Stimulated activated CD4-positive, alpha-beta T cell treated with anti-CD3 and anti-CD28 coated beads, Interleukin-15, amount 100 ng/mL, for 1 hour (primary cell): ENCODE data around the gene LEF1.

ENCODE experiments used
- DNase-seq, 2 donors: peaks; one replicate each; pipeline ENCODE4 v3.0.0-alpha.2; 2020; ENCODE audit warnings: low read depth in 1 of 2, low spot score in 1 of 2

Gene LEF1

GRCh38 chr4:108149588-108150380, 18.9 kb downstream of the LEF1 start:
- DNase-seq = no peak

DNA sequence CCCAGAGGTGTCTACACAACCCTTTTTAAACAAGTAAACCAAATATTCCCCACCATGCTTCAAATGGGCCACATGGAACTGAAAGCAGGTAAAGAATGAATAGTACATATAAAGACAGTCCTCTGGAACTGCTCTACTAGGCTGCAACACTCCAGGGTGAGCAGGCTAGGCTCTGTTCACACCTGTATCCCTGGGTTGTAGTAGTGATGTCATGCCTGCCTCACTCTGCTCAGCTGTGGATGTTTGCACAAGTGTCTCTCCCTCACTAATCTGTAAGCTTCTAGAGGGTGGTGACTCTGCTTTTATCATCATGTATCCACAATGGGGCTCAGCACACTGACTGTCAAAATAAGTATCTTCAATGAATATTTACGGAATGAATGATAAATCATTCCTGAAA, 20.4 kb downstream of the LEF1 start:
- no peak for DNase-seq

DNA sequence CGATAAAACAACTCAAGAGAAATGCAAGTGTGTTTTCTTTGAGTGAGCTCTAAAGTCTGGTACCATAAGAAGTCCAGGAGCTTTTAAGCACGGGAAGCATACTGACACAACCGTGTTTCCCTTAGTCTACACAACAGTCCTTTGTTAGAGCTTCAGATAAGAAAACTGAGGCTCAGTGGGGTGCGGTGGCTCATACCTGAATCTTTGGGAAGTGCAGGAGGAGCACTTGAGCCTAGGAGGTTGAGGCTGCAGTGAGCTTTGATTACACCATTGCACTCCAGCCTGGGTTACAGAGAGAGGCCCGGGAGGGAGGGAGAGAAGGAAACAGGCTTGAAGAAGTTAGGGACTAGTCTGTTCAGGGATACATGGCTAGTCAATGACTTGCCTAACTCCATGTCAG, 21.9 kb downstream of the LEF1 start:
- no peak for DNase-seq

DNA sequence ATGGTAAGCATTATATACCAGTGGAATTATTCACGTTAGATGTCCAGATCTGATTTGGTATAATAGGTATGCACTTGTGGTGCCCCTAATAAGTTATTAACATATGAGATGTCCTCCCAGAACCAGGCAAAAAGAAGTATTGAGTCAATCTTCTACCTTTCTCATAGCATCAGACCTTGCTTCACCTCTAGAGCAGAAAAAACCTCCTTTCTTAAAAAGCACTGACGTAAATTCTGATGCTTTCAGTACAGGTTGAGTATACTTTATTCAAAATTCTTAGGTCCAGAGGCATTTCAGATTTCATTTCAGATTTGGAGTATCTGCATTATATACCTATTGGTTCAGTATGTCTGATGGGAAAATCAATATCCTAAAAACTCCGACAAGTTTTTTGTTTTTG, 22.4 kb downstream of the LEF1 start:
- no peak for DNase-seq

DNA sequence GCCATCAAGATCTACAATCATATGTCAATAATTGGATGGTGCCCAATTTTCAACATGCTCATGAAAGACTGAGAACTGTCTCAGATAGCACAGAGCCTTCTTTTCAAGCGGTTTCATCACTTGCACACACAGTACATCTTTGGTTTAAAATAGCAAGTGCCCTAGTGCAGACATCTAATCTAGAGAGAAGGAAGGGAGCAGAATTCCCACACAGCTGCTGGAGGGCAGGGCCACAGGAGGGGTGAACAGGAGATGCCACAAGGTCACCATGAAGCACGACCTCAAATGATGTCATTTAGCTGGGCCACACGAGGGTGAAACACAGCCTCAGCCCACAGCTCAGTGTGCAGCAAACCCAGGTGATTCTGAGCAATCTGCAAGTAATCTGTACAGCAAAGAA, 24.3 kb downstream of the LEF1 start:
- no peak for DNase-seq

DNA sequence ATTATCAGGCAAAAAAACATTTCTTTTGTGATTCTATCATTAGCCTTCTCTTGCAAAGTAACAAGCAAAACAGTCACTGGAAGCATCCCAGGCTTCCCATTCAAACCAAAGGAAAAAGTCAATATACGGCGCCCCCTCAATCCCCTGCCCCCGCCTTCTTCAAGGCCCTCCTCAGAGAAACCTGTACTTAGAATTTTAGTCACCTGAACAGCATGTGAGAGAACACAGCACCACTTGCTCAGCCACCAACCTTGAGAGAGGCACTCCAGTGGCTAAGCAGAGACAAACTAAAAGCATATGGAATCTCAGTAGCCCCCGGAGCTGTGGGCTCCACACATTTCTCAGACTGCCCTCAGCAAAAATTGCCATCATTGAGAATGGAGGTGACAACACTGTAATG, 25.2 kb downstream of the LEF1 start:
- DNase-seq = no peak

GRCh38 chr4:108142870-108143269, 25.9 kb downstream of the LEF1 start:
- DNase-seq = no peak

DNA sequence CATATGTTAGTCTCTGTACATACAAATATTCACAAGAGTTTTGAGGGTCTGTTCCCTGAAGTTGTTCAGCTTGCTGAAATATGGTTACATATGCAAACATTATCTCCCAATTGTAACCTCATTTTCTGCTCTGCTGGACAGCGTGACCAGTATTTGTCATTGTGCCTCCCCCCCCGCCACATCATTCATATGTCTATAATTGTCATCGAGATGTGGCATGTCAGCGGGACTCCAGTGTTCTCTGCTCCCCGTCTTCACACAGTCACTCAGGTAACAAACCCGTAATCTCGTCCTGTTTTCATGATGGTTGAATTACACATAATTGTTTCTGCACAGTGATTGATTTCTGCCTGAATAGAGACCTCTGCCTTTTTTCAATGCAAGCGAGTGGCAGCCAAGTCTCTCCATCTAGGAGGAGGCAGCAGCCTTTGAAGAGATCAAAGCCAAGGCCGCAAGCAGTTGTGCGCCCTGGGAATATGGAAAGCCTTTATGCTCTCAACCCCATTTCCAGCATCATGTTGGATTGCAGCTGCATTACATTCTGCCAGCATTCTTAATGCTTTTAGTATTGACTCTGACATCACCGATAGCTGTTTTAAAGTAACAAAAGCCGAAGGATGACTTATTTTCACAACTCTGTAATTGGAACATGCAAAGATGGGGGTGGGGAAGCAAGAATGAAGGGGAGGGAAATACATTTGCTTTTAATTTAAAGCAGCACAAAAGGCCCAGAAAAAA, 27.4 kb downstream of the LEF1 start:
- DNase-seq = no peak

- DNase-seq = no peak
Measured at GRCh38 chr4:108140328-108140727, 28.4 kb downstream of the LEF1 start.

- DNase-seq = no peak
Measured at GRCh38 chr4:108139089-108139488, 29.6 kb downstream of the LEF1 start.

DNA sequence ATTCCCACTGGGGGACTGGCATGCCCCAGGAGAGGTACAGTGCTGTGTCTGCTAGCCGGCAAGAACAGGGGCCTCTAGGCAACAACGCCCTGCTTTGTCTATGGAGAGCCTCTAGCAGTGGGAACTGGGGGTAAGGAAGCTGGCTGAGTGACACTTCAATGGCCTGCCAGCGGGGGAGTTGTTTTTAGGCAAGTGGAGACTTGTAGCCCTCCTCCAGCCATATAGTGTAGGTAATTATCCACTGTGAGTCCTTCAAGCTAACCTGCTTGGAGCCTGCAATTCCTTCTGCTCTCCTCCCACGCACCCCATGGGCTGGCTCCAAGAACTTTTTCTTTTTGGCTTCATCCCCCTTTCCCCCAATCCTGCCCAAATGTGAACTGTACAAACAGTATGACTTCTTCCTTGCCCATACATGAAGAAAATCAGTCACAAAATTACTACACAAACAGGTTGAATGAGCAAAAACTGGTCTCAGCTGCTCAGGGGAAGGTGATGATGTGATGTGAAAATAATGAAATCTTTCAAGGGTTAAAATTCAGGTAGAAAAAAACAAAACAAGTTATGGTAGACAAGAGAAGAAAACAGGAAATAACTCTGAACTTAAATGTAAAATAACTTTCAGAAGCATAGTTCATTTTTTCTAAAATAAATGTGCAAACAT, 33.1 kb downstream of the LEF1 start:
- no peak for DNase-seq

DNA sequence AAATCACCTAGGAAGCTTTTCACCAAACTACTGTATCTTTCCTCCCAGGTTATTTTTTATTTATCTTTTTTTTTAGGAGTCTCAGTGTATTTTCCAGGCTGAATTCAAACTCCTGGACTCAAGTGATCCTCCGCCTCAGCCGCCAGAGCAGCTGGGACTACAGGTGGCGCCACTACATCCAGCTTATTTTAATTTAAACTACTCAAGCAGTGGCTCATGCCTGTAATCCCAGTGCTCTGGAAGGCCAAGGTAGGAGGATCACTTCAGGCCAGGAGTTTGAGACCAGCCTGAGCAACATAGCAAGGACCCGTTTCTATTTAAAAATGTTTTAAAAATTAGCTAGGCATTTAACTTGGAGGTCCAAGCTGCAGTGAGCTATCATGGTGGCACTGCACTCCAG, 37.8 kb downstream of the LEF1 start:
- no peak for DNase-seq

GRCh38 chr4:108129196-108129595, 39.5 kb downstream of the LEF1 start:
- no peak for DNase-seq

GRCh38 chr4:108126806-108127205, 41.9 kb downstream of the LEF1 start:
- no peak for DNase-seq

DNA sequence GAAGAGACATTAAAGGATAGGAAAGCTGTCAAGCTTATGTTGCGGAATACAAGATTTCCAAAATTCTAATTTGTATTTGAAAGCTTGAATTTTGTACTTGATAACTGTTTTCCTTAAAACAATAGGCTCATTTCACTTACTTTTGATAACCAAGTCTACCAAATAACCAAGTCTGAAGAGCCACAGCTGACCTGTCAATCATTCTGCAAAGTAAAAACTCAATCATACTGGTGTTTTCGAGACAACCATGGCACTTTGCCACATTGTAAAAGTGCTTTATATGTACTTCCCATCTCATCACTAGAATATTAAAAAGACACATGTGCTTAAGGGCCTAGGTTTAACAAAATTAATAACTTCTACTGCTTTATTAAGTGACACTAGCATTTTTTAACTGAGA, 47.9 kb downstream of the LEF1 start:
- DNase-seq = no peak

DNA sequence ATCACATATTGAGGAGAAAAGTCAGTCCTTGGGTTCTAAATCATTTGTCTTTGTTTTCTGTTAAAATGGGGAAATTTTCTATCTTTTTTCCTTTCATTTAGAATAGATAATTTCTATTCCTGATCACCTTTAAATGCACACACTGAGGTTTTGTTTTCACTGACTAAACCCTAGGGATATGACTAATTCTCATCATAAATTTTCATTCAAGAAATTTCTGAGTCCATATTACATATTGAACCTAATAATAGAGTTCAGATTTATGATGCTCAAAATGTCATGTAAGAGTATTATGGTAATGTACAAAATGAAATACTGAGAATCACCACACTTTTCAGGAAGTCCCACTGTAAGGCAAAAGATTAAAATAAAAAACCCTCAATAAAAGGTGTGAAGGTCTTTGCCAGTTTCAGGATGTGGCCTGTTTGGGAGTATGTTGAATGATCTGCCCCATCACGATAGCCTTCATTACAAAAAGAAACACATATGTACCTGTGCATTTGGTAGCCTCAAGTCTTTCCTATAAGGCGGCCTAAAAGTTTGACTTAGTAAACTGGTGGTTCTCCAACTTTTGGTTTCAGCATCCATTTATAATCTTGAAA, 49.4 kb downstream of the LEF1 start:
- DNase-seq = no peak

GRCh38 chr4:108118505-108118904, 50.2 kb downstream of the LEF1 start:
- DNase-seq = no peak

- DNase-seq = no peak
Measured at GRCh38 chr4:108117418-108118182, 51.1 kb downstream of the LEF1 start.

DNA sequence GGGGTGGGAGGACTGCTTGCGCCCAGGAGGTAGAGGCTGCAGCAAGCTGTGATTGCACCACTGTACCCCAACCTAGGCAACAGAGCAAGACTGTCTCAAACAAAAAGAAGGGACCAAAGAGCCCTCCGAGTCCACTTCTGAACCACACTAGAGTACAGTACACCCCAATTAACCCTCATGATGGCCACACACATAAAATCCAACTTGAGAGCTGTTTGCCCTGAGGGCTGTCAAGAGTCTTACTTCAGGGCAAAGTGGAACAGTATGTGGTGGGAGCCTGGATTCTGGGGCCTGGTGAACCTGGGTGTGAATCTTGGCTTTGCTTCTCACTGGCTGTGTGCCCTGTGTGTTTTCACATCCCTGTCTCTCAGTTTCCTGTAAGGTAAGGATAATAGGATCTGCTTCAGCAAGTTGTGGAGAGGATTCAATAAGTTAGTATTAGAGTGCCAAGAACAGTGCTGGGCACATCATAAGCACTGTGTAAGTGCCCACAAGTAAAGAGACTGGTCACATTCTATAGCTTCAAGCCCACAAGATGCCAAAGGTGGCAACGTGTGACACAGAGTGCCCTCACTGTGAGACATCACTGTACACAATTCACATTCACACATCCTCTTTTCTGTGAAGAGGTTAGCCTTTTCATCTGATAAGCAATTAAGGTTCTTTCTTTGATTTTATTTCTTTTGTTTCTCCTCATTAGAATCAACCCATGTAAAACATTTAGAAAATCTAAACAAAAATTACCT, 52.1 kb downstream of the LEF1 start:
- no peak for DNase-seq

GRCh38 chr4:108115168-108115526, 53.6 kb downstream of the LEF1 start:
- DNase-seq = no peak
